GM11168 (cell line): ENCODE measurements around the gene GALC.

ENCODE experiments used
- in situ Hi-C: fragments of 300-500 bp; cut with MboI; formaldehyde crosslinking; loops from one replicate; pipeline ENCODE4 v1.12.0; 2022; ENCODE audit warnings: low sequenced_read_pairs; ENCODE audit not compliant: unreplicated experiment

GALC gene

GRCh38 chr14:87992718-87993628 is at the start of gene GALC:
Gene GALC (minus strand): TSS chr14:87993182. CDS start chr14:87993164, 18 bp downstream.
- in situ Hi-C loops = no loop called here

- in situ Hi-C loops = no loop called here
These were observed 47.2 kb upstream of the GALC start for GRCh38 chr14:88040146-88040545.

- in situ Hi-C loops = no loop called here
These were observed 46.2 kb upstream of the GALC start for GRCh38 chr14:88039197-88039596.

- in situ Hi-C loops = no loop called here
These were observed 44.3 kb upstream of the GALC start for GRCh38 chr14:88037325-88037724.

- in situ Hi-C loops = no loop called here
These were observed 43.4 kb upstream of the GALC start for GRCh38 chr14:88036422-88036821.

GRCh38 chr14:88034076-88034475 is 41.1 kb upstream of the GALC start:
- in situ Hi-C loops = no loop called here

GRCh38 chr14:88032373-88032772 is 39.4 kb upstream of the GALC start:
- in situ Hi-C loops = no loop called here

- in situ Hi-C loops = no loop called here
These were observed 37.9 kb upstream of the GALC start for GRCh38 chr14:88030892-88031291.

GRCh38 chr14:88030079-88030478 is 37.1 kb upstream of the GALC start:
- in situ Hi-C loops = no loop called here

GRCh38 chr14:88029500-88029899 is 36.5 kb upstream of the GALC start:
- in situ Hi-C loops = loop anchor here (10.0 kb wide), 1 partner anchor 135 kb away; no protein-coding TSS in a partner anchor

GRCh38 chr14:88026890-88027289 is 33.9 kb upstream of the GALC start:
- in situ Hi-C loops = loop anchor here (10.0 kb wide), 1 partner anchor 138 kb away; no protein-coding TSS in a partner anchor

GRCh38 chr14:88025313-88025712 is 32.3 kb upstream of the GALC start:
- in situ Hi-C loops = loop anchor here (10.0 kb wide), 1 partner anchor 139 kb away; no protein-coding TSS in a partner anchor

GRCh38 chr14:88024252-88025086 is 31.5 kb upstream of the GALC start:
- in situ Hi-C loops = loop anchor here (10.0 kb wide), 1 partner anchor 140 kb away; no protein-coding TSS in a partner anchor

GRCh38 chr14:88023658-88024187 is 30.7 kb upstream of the GALC start:
- in situ Hi-C loops = loop anchor here (10.0 kb wide), 1 partner anchor 141 kb away; no protein-coding TSS in a partner anchor

GRCh38 chr14:88017535-88017934 is 24.6 kb upstream of the GALC start:
- in situ Hi-C loops = loop anchor here (10.0 kb wide), 1 partner anchor 447 kb away; no protein-coding TSS in a partner anchor

- in situ Hi-C loops = loop anchor here (10.0 kb wide), 1 partner anchor 448 kb away; no protein-coding TSS in a partner anchor
These were observed 23.8 kb upstream of the GALC start for GRCh38 chr14:88016768-88017167.

GRCh38 chr14:88013750-88014349 is 20.9 kb upstream of the GALC start:
- in situ Hi-C loops = loop anchor here (10.0 kb wide), 1 partner anchor 451 kb away; no protein-coding TSS in a partner anchor

GRCh38 chr14:88012495-88012894 is 19.5 kb upstream of the GALC start:
- in situ Hi-C loops = loop anchor here (10.0 kb wide), 1 partner anchor 452 kb away; no protein-coding TSS in a partner anchor

GRCh38 chr14:88010331-88010730 is 17.3 kb upstream of the GALC start:
- in situ Hi-C loops = loop anchor here (10.0 kb wide), 1 partner anchor 454 kb away; no protein-coding TSS in a partner anchor

GRCh38 chr14:88009486-88009885 is 16.5 kb upstream of the GALC start:
- in situ Hi-C loops = no loop called here
